GM12878 (cell line): Measurements from ENCODE around the gene NMUR1. TPM values are rescaled to one million over a fixed set of nuclear protein-coding genes. Genes with fewer than 3 reads are reported as not detected.

Source experiments
- ATAC-seq: fragments of 200-7000 bp; cut with Tn5 transposase; 3 replicates; pipeline ENCODE4 v1.9.1; 2020; ENCODE audit warnings: mild to moderate bottlenecking, moderate library complexity
- BruUV-seq: library from RNA; stranded (reverse); fragments of 400-500 nt; replicated peaks from 2 replicates; lab custom pipeline; 2021; lab: Mats Ljungman, UMichigan
- CTCF ChIA-PET: fragments of 300-600 bp; sonication (Branson Sonifier 250); formaldehyde crosslinking; extraction: SDS; loops from one replicate; lab custom pipeline; 2021; ENCODE audit warnings: inconsistent platforms; lab: Yijun Ruan, JAX
- POLR2A ChIA-PET: fragments of 350-600 bp; formaldehyde crosslinking; extraction: SDS; loops from one replicate; lab custom pipeline; 2021; ENCODE audit warnings: inconsistent platforms; lab: Charles Lee
- RAD21 ChIA-PET: fragments of 300-600 bp; sonication (Branson Sonifier 250); formaldehyde crosslinking; loops from one replicate; lab custom pipeline; 2023; ENCODE audit warnings: antibody characterized with exemption; ENCODE audit not compliant: unreplicated experiment; lab: Charles Lee
- SMC1A ChIA-PET: fragments of 300-600 bp; sonication (Branson Sonifier 250); formaldehyde crosslinking; loops from one replicate; lab custom pipeline; 2023; ENCODE audit not compliant: unreplicated experiment, uncharacterized antibody; lab: Charles Lee
- DNase-seq: peaks from one replicate; pipeline ENCODE4 v3.0.0-alpha.2; 2011; ENCODE audit warnings: low read depth, low spot score
- FAIRE-seq: peaks from 3 replicates; lab custom pipeline; 2011; peaks lifted over from hg19 to GRCh38; lab: Jason Lieb, UNC
- H2AFZ ChIP-seq: 2 replicates; pipeline ENCODE4 v1.6.0; 2011; ENCODE audit warnings: low read depth, low read length, control low read depth; ENCODE audit not compliant: control insufficient read depth
- H3K27ac ChIP-seq: 2 replicates; pipeline ENCODE4 v1.5.1; 2011; ENCODE audit warnings: control low read depth; ENCODE audit not compliant: control insufficient read depth, insufficient read depth
- H3K27me3 ChIP-seq, 2 experiments: replicated peaks in 1 of 2; 2 replicates each; pipeline versions ENCODE4 v1.6.0 to v1.6.1; 2011; ENCODE audit warnings: low read length in 1 of 2; ENCODE audit not compliant: control insufficient read depth in 2 of 2, insufficient read depth in 2 of 2
- H3K36me3 ChIP-seq, 2 experiments: 2 replicates each; pipeline ENCODE4 v1.5.1; 2011; ENCODE audit warnings: low read length in 1 of 2; ENCODE audit not compliant: control insufficient read depth in 2 of 2, insufficient read depth in 2 of 2
- H3K4me1 ChIP-seq: 2 replicates; pipeline ENCODE4 v1.6.1; 2011; ENCODE audit warnings: mild to moderate bottlenecking, low read length, moderate library complexity, mixed read lengths; ENCODE audit not compliant: control insufficient read depth, insufficient read depth
- H3K4me2 ChIP-seq: 2 replicates; pipeline ENCODE4 v1.6.0; 2011; ENCODE audit warnings: control low read depth; ENCODE audit not compliant: control insufficient read depth, insufficient read depth
- H3K4me3 ChIP-seq: fragments of 200-600 bp; sonication (generic); 2 replicates; pipeline ENCODE4 v1.5.1; 2016
- H3K79me2 ChIP-seq: 2 replicates; pipeline ENCODE4 v1.6.0; 2011; ENCODE audit warnings: low read length; ENCODE audit not compliant: control insufficient read depth, insufficient read depth
- H3K9ac ChIP-seq: 2 replicates; pipeline ENCODE4 v1.8.0; 2011; ENCODE audit warnings: low read length, control low read depth, mixed read lengths; ENCODE audit not compliant: control insufficient read depth, insufficient read depth
- H3K9me3 ChIP-seq: replicated peaks from 3 replicates; pipeline ENCODE4 v1.5.1; 2011; ENCODE audit warnings: mild to moderate bottlenecking, low read length; ENCODE audit not compliant: control insufficient read depth, insufficient read depth
- H4K20me1 ChIP-seq: 2 replicates; pipeline ENCODE4 v1.6.0; 2011; ENCODE audit not compliant: control insufficient read depth, insufficient read depth
- EP300 ChIP-seq, 2 experiments: fragments of 150-350 bp in 1 of 2; IDR thresholded peaks; 2 replicates each; pipeline ENCODE4 v1.6.1; 2011 to 2012; ENCODE audit warnings: low read depth in 2 of 2, low read length in 2 of 2, borderline replicate concordance in 1 of 2, improper control_type of control experiment in 1 of 2, inconsistent platforms in 1 of 2; ENCODE audit not compliant: control insufficient read depth in 1 of 2
- ESRRA ChIP-seq: IDR thresholded peaks from 2 replicates; pipeline ENCODE4 v1.6.1; 2012; ENCODE audit warnings: mild to moderate bottlenecking, low read length, improper control_type of control experiment
- KLF5 ChIP-seq: fragments of 450-650 bp; IDR thresholded peaks from 2 replicates; pipeline ENCODE4 v1.6.1; 2014; ENCODE audit warnings: mild to moderate bottlenecking; ENCODE audit not compliant: partially characterized antibody
- POLR2AphosphoS2 ChIP-seq: IDR thresholded peaks from 2 replicates; pipeline ENCODE4 v1.6.1; 2011; ENCODE audit warnings: low read depth, mild to moderate bottlenecking, low read length, improper control_type of control experiment, moderate library complexity
- TCF12 ChIP-seq: IDR thresholded peaks from 2 replicates; pipeline ENCODE4 v1.6.1; 2011; ENCODE audit warnings: low read depth, mild to moderate bottlenecking, low read length
- YBX1 ChIP-seq: fragments of 450-650 bp; IDR thresholded peaks from 2 replicates; pipeline ENCODE4 v1.6.1; 2016; ENCODE audit warnings: antibody characterized with exemption
- WGBS: methylation state at CpG from one replicate; pipeline ENCODE4 v1.1.6; 2016; ENCODE audit warnings: low lambda C conversion rate; ENCODE audit not compliant: insufficient replicate concordance, insufficient coverage; ENCODE audit errors: missing lambda C conversion rate; 5-methylcytosine and 5-hydroxymethylcytosine counted together
- in situ Hi-C: fragments of 300-500 bp; cut with MboI; formaldehyde crosslinking; loops from 9 replicates; pipeline ENCODE4 v1.14.3; 2018; ENCODE audit warnings: mixed read lengths
- intact Hi-C: fragments of 100-400 bp; cut with micrococcal nuclease; formaldehyde crosslinking; loops from one replicate; pipeline ENCODE4 v1.14.2; 2022; ENCODE audit not compliant: unreplicated experiment
- polyA plus RNA-seq, 11 experiments: library from polyadenylated mRNA; depleted of rRNA in 4 of 11; unstranded in 6 of 11; stranded (reverse) in 5 of 11; fragments of >200 nt; fragmentation: Nextera tagmentation in 4 of 11; fragmentation: Illumina TruSeq in 1 of 11; extraction: Ambion mirVana in 4 of 11; extraction: Trizol in 1 of 11; gene quantifications; 1 replicate in 1 of 11; 2 replicates in 10 of 11; pipeline versions ENCODE4 v1.2.1 to v1.2.3, GENCODE V29; 2011 to 2016; ENCODE audit warnings: inconsistent platforms in 2 of 11, missing spikeins in 2 of 11, low read depth in 1 of 11
- total RNA-seq, 4 experiments: library from RNA; depleted of rRNA in 3 of 4; stranded (reverse); fragments of >200 nt in 3 of 4; fragmentation: Illumina TruSeq in 1 of 4; extraction: Trizol in 1 of 4; gene quantifications; 2 replicates each; pipeline versions ENCODE4 v1.2.1 to v1.2.3, GENCODE V29; 2013 to 2021

Gene NMUR1
- total and polyA plus RNA-seq, 10 of the 15 experiments (the other 5 are each of a cell fraction or from before 2014, with no cell fraction given) = under 0.01 to 0.08 (median 0.02) TPM; not detected in 5

GRCh38 chr2:231575612-231576256, 45.5 kb upstream of the NMUR1 start:
- Histone ChIP-seq H3K79me2 (no peaks in the 10 kb centered on the region), H3K9ac (no peak overlapping the region), H3K27ac (no peak overlapping the region), H3K4me3 (no peak overlapping the region), H3K4me2 (no peak overlapping the region), H2AFZ (no peak overlapping the region), H3K4me1 (no peaks in the 10 kb centered on the region), H3K36me3 (no peaks in the 10 kb centered on the region), H4K20me1 (no peaks in the 10 kb centered on the region), H3K9me3 (no peaks in the 10 kb centered on the region), H3K27me3 (no peaks in the 10 kb centered on the region)
- ChIA-PET SMC1A (no interaction called here), CTCF (interaction anchor here (1.3 kb wide), 1 partner anchor 25 kb away, joined by 4 read pairs; no protein-coding TSS in a partner anchor), POLR2A (no interaction called here), RAD21 (interaction anchor here (0.8 kb wide), 1 partner anchor 26 kb away, joined by 3 read pairs; no protein-coding TSS in a partner anchor)
- FAIRE-seq = no peak
- 67% methylated on average over 10 of the region's 10 CpGs for WGBS
- TF ChIP-seq ESRRA = no peak
- no peak for TF ChIP-seq KLF5
- TF ChIP-seq POLR2AphosphoS2 = no peak
- TF ChIP-seq TCF12 = no peak
- no peak for TF ChIP-seq EP300 (IDR thresholded peaks at IDR 0.05; ENCODE audit: borderline replicate concordance in 1 of 2, control insufficient read depth in 1 of 2, low read depth in 2 of 2, low read length in 2 of 2)
- no peak for TF ChIP-seq YBX1
- in situ Hi-C loops = no loop called here
- no peak for ATAC-seq
- no peak for DNase-seq
- no TSS peak for BruUV-seq
- intact Hi-C loops = no loop called here
